SK-N-SH treated with all-trans-retinoic acid at 6 μM for 48 hours (cell line): ENCODE results near the gene CLDN8.

ENCODE experiments used
- ATAC-seq: fragments of 200-7000 bp; cut with Tn5 transposase; 3 replicates; pipeline ENCODE4 v1.9.1; 2020; ENCODE audit warnings: mild to moderate bottlenecking, moderate library complexity
- ARNTL ChIP-seq: fragments of 450-650 bp; formaldehyde crosslinking; IDR thresholded peaks from 2 replicates; pipeline ENCODE4 v1.5.0; 2020; ENCODE audit warnings: low read depth, mild to moderate bottlenecking, moderate library complexity, borderline replicate concordance
- BACH2 ChIP-seq: fragments of 250-450 bp; sonication (Bioruptor Pico); IDR thresholded peaks from 2 replicates; pipeline ENCODE4 v1.9.0; 2021; ENCODE audit warnings: mild to moderate bottlenecking, borderline replicate concordance
- CSDC2 ChIP-seq: fragments of 250-450 bp; sonication (Bioruptor Pico); IDR thresholded peaks from 2 replicates; pipeline ENCODE4 v1.5.0; 2020; ENCODE audit warnings: mild to moderate bottlenecking, moderate library complexity
- GLIS3 ChIP-seq: fragments of 250-450 bp; sonication (Bioruptor Pico); IDR thresholded peaks from 2 replicates; pipeline ENCODE4 v1.5.0; 2020; ENCODE audit warnings: mild to moderate bottlenecking, moderate library complexity
- ISL1 ChIP-seq: fragments of 250-450 bp; sonication (Bioruptor Pico); IDR thresholded peaks from 2 replicates; pipeline ENCODE4 v2.1.2; 2022; ENCODE audit warnings: mild to moderate bottlenecking, moderate library complexity
- OSR1 ChIP-seq: fragments of 250-450 bp; sonication (Bioruptor Pico); IDR thresholded peaks from 2 replicates; pipeline ENCODE4 v1.8.0; 2022; ENCODE audit warnings: moderate library complexity, mild to moderate bottlenecking, inconsistent platforms
- PPARA ChIP-seq: fragments of 250-450 bp; sonication (Bioruptor Pico); IDR thresholded peaks from 2 replicates; pipeline ENCODE4 v1.5.0; 2020; ENCODE audit warnings: mild to moderate bottlenecking, borderline replicate concordance
- RARB ChIP-seq: fragments of 250-450 bp; sonication (Bioruptor Pico); IDR thresholded peaks from 2 replicates; pipeline ENCODE4 v1.8.0; 2021; ENCODE audit warnings: mild to moderate bottlenecking, moderate library complexity
- SNAI2 ChIP-seq: fragments of 250-450 bp; sonication (Bioruptor Pico); IDR thresholded peaks from 2 replicates; pipeline ENCODE4 v1.5.0; 2020; ENCODE audit warnings: mild to moderate bottlenecking, moderate library complexity
- TCF4 ChIP-seq: fragments of 250-450 bp; sonication (Bioruptor Pico); IDR thresholded peaks from 2 replicates; pipeline ENCODE4 v1.8.0; 2021; ENCODE audit warnings: mild to moderate bottlenecking, moderate library complexity, borderline replicate concordance
- TOX ChIP-seq: fragments of 250-450 bp; sonication (Bioruptor Pico); IDR thresholded peaks from 2 replicates; pipeline ENCODE4 v1.8.0; 2021; ENCODE audit warnings: mild to moderate bottlenecking, moderate library complexity, borderline replicate concordance
- ZC3H10 ChIP-seq: fragments of 250-450 bp; sonication (Bioruptor Pico); IDR thresholded peaks from 2 replicates; pipeline ENCODE4 v1.5.1; 2021; ENCODE audit warnings: mild to moderate bottlenecking, moderate library complexity
- ZFP3 ChIP-seq: fragments of 250-450 bp; sonication (Bioruptor Pico); IDR thresholded peaks from 2 replicates; pipeline ENCODE4 v1.5.0; 2020; ENCODE audit warnings: mild to moderate bottlenecking, moderate library complexity
- ZNF70 ChIP-seq: fragments of 450-650 bp; formaldehyde crosslinking; IDR thresholded peaks from 2 replicates; pipeline ENCODE4 v1.5.0; 2020; ENCODE audit warnings: mild to moderate bottlenecking, moderate library complexity
- ZNF8 ChIP-seq: fragments of 450-650 bp; formaldehyde crosslinking; IDR thresholded peaks from 2 replicates; pipeline ENCODE4 v1.5.0; 2020; ENCODE audit warnings: mild to moderate bottlenecking, moderate library complexity
- TF ChIP-seq, protein P1 (sequence below): fragments of 250-450 bp; sonication (Bioruptor Pico); IDR thresholded peaks from 2 replicates; pipeline ENCODE4 v1.8.0; 2021; ENCODE audit warnings: low read depth, mild to moderate bottlenecking, moderate library complexity, borderline replicate concordance
- TF ChIP-seq, protein P2 (sequence below): fragments of 250-450 bp; sonication (Bioruptor Pico); IDR thresholded peaks from 2 replicates; pipeline ENCODE4 v1.5.0; 2020; ENCODE audit warnings: mild to moderate bottlenecking, moderate library complexity
- TF ChIP-seq, protein P3 (sequence below): fragments of 250-450 bp; sonication (Bioruptor Pico); IDR thresholded peaks from 2 replicates; pipeline ENCODE4 v1.8.0; 2020; ENCODE audit warnings: mild to moderate bottlenecking, moderate library complexity, borderline replicate concordance
- TF ChIP-seq, protein P4 (sequence below): fragments of 250-450 bp; sonication (Bioruptor Pico); IDR thresholded peaks from 2 replicates; pipeline ENCODE4 v1.5.1; 2020; ENCODE audit warnings: low read depth, mild to moderate bottlenecking, moderate library complexity
- TF ChIP-seq, protein P5 (sequence below): fragments of 250-450 bp; sonication (Bioruptor Pico); IDR thresholded peaks from 2 replicates; pipeline ENCODE4 v1.5.1; 2021; ENCODE audit warnings: mild to moderate bottlenecking, moderate library complexity

CLDN8 gene

DNA sequence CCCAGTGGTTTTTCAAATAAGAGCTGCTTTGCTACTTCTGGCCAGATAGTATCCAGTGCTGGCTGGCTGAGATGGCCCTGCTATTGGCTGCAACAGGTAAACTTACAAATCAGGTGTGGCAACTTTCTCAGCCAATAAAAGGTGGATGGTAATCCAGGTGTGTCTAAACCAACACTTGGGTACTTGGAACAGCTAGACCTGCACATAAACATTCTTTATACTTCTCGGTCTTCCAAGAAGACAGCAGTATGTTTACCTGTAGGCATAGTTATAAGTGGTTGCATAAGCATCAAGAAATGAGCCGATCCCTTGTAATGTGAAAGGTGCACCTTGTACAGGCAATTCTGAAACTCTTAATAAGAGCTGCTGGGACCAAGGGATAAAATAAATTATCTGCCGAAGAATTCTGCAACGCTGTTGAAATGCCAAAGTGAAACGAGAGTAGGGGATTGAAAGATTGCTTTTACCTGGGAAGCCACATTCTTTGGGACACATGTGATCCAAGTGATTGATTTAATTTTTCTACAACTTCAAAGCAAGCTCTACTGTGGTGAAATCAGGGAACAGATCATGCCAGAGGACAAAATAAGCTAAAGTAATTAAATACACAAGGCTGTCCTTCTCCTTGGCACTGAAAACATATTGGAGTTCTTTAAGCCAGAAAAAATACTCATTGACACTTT, at the start of gene CLDN8:
TSS of gene CLDN8 (minus strand) at position 57 of the 683 bp plus-strand sequence. CDS start 172 bp downstream, outside the sequence.
- ATAC-seq: no peak
- TF ChIP-seq TOX (CRISPR knock-in tag) (no peak), ZNF8 (no peak), ZC3H10 (CRISPR knock-in tag) (no peak), GLIS3 (no peak), BACH2 (CRISPR knock-in tag) (no peak), ISL1 (CRISPR knock-in tag) (no peak), ZNF70 (CRISPR knock-in tag) (no peak), CSDC2 (CRISPR knock-in tag) (no peak), PPARA (no peak)
- TF ChIP-seq, protein P1, sequence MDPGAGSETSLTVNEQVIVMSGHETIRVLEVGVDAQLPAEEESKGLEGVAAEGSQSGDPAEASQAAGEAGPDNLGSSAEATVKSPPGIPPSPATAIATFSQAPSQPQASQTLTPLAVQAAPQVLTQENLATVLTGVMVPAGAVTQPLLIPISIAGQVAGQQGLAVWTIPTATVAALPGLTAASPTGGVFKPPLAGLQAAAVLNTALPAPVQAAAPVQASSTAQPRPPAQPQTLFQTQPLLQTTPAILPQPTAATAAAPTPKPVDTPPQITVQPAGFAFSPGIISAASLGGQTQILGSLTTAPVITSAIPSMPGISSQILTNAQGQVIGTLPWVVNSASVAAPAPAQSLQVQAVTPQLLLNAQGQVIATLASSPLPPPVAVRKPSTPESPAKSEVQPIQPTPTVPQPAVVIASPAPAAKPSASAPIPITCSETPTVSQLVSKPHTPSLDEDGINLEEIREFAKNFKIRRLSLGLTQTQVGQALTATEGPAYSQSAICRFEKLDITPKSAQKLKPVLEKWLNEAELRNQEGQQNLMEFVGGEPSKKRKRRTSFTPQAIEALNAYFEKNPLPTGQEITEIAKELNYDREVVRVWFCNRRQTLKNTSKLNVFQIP (CRISPR knock-in tag): no peak
- TF ChIP-seq, protein P2, sequence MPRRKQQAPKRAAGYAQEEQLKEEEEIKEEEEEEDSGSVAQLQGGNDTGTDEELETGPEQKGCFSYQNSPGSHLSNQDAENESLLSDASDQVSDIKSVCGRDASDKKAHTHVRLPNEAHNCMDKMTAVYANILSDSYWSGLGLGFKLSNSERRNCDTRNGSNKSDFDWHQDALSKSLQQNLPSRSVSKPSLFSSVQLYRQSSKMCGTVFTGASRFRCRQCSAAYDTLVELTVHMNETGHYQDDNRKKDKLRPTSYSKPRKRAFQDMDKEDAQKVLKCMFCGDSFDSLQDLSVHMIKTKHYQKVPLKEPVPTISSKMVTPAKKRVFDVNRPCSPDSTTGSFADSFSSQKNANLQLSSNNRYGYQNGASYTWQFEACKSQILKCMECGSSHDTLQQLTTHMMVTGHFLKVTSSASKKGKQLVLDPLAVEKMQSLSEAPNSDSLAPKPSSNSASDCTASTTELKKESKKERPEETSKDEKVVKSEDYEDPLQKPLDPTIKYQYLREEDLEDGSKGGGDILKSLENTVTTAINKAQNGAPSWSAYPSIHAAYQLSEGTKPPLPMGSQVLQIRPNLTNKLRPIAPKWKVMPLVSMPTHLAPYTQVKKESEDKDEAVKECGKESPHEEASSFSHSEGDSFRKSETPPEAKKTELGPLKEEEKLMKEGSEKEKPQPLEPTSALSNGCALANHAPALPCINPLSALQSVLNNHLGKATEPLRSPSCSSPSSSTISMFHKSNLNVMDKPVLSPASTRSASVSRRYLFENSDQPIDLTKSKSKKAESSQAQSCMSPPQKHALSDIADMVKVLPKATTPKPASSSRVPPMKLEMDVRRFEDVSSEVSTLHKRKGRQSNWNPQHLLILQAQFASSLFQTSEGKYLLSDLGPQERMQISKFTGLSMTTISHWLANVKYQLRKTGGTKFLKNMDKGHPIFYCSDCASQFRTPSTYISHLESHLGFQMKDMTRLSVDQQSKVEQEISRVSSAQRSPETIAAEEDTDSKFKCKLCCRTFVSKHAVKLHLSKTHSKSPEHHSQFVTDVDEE (CRISPR knock-in tag): no peak
- TF ChIP-seq, protein P3, sequence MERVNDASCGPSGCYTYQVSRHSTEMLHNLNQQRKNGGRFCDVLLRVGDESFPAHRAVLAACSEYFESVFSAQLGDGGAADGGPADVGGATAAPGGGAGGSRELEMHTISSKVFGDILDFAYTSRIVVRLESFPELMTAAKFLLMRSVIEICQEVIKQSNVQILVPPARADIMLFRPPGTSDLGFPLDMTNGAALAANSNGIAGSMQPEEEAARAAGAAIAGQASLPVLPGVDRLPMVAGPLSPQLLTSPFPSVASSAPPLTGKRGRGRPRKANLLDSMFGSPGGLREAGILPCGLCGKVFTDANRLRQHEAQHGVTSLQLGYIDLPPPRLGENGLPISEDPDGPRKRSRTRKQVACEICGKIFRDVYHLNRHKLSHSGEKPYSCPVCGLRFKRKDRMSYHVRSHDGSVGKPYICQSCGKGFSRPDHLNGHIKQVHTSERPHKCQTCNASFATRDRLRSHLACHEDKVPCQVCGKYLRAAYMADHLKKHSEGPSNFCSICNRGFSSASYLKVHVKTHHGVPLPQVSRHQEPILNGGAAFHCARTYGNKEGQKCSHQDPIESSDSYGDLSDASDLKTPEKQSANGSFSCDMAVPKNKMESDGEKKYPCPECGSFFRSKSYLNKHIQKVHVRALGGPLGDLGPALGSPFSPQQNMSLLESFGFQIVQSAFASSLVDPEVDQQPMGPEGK (CRISPR knock-in tag): no peak

DNA sequence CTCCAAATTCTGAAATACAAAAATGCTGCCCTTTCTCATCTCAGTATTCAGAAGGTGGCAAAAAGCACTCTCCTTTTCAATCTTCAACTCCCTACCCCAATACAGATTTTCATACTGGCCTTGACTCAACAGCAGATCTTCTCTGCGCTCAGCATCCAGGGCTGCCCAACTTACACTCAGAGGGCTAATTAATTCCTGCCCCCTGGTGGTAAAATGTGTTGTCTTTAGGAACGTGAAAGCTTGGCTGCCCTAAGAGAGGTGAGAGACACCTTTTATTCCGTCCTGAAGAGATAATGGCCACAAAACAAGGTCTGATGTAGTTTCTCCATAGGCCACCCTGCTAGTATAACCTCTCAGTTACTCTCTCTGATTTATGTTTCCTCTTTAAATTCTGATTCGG, 41.9 kb upstream of the CLDN8 start:
- peak; percentile 64 for ATAC-seq
- TF ChIP-seq ZNF8 (no peak), CSDC2 (CRISPR knock-in tag) (no peak), RARB (CRISPR knock-in tag) (no peak), OSR1 (no peak), TOX (CRISPR knock-in tag) (no peak), ZC3H10 (CRISPR knock-in tag) (no peak), SNAI2 (no peak), ZFP3 (CRISPR knock-in tag) (no peak), TCF4 (no peak), GLIS3 (no peak), ZNF70 (CRISPR knock-in tag) (no peak), ARNTL (CRISPR knock-in tag) (no peak)
- TF ChIP-seq, protein P4, sequence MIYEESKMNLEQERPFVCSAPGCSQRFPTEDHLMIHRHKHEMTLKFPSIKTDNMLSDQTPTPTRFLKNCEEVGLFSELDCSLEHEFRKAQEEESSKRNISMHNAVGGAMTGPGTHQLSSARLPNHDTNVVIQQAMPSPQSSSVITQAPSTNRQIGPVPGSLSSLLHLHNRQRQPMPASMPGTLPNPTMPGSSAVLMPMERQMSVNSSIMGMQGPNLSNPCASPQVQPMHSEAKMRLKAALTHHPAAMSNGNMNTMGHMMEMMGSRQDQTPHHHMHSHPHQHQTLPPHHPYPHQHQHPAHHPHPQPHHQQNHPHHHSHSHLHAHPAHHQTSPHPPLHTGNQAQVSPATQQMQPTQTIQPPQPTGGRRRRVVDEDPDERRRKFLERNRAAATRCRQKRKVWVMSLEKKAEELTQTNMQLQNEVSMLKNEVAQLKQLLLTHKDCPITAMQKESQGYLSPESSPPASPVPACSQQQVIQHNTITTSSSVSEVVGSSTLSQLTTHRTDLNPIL (CRISPR knock-in tag): no peak
- TF ChIP-seq, protein P5, sequence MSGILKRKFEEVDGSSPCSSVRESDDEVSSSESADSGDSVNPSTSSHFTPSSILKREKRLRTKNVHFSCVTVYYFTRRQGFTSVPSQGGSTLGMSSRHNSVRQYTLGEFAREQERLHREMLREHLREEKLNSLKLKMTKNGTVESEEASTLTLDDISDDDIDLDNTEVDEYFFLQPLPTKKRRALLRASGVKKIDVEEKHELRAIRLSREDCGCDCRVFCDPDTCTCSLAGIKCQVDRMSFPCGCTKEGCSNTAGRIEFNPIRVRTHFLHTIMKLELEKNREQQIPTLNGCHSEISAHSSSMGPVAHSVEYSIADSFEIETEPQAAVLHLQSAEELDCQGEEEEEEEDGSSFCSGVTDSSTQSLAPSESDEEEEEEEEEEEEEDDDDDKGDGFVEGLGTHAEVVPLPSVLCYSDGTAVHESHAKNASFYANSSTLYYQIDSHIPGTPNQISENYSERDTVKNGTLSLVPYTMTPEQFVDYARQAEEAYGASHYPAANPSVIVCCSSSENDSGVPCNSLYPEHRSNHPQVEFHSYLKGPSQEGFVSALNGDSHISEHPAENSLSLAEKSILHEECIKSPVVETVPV: no peak
- TF ChIP-seq, protein P3 (CRISPR knock-in tag): no peak
